ENCODE results near the gene SELENOP. TPM values are rescaled to one million over a fixed set of nuclear protein-coding genes. Genes with fewer than 3 reads are reported as not detected.

Gene SELENOP
- total RNA-seq, 2 donors from 2014 or later: 161 to 213 TPM

DNA sequence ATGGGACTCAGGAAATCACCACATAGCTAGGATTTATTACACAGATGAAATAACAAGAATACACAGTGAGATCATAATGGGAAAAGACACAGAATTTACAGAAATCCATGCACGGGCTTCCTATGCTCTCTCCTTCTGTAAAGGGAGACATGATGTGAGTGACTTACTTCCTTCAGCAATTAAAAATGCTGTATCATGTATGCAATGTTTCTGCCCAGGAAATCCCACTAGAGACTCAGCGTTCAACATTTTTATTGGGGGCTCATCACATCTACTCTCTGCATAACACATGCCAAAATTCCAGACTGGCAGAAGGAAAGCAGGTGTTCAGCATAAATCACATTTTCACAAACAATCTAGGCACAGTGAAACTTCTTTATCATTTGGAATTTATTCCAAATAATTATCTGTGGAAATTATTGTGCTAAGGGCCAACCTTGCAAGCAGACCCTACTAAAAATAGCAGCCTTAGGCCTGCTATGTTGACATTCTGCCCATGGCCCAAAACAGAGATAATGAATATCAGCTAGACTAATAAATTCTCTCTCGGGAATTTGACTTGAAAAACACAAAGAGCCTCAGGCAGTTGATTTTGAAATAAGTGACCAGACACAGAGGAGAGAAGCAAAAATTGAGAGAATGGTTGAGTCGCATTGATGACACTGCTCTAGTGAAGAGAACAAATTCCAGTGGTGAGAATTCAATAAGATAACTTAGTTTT is 31.4 kb upstream of the SELENOP start:
- Histone ChIP-seq H3K4me3 (no peak overlapping the region), H3K4me1 (peaks cover 0 to 34% of the 10 kb centered on the region in 2 donors), H3K9me3 (no peaks in the 10 kb centered on the region), H3K36me3 (no peaks in the 10 kb centered on the region), H3K27me3 (no peaks in the 10 kb centered on the region), H3K27ac (peak overlapping the region; percentile 34 to 74)
- DNase-seq (ENCODE audit: low spot score): no peak
- TF ChIP-seq, protein P1, sequence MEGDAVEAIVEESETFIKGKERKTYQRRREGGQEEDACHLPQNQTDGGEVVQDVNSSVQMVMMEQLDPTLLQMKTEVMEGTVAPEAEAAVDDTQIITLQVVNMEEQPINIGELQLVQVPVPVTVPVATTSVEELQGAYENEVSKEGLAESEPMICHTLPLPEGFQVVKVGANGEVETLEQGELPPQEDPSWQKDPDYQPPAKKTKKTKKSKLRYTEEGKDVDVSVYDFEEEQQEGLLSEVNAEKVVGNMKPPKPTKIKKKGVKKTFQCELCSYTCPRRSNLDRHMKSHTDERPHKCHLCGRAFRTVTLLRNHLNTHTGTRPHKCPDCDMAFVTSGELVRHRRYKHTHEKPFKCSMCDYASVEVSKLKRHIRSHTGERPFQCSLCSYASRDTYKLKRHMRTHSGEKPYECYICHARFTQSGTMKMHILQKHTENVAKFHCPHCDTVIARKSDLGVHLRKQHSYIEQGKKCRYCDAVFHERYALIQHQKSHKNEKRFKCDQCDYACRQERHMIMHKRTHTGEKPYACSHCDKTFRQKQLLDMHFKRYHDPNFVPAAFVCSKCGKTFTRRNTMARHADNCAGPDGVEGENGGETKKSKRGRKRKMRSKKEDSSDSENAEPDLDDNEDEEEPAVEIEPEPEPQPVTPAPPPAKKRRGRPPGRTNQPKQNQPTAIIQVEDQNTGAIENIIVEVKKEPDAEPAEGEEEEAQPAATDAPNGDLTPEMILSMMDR (IDR thresholded peaks at IDR 0.05): no peak

DNA sequence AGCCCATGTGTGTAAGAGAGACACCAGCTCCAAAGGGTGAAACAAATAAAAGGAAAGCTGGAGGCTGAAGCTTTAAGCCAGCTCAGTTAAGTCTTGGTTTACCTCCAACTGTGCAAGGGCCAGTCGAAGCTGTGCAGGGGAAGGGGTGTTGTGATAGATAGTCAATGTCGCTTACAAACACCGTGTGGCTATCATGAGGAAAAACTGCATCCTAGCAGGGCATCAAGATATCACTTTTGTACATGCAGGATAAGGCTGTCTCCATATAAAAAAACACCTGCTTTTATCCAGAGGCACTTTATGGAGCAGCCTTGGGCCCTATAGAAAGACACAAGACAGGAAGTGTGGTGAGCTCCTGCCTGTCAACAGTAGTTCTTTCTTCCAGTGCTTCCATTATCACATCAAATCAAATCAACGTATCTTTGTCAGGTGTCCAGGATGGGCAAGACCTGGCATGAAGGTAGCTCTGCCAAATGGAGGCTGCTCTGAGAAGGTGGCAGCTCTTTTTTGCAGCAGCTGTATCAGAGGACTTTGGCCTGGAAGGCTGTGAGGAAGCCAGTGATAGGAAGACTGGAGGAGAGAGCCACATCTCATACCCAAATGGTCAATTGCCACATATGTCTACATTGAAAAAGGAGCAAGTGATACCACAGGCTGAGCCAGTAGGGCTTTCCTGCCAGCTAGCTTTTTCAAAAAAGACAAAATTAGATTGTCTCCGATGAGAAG is 29.3 kb upstream of the SELENOP start:
- H3K27ac ChIP-seq: peak overlapping the region; percentile 2 to 72
- no peaks in the 10 kb centered on the region for H3K36me3 ChIP-seq
- no peak for DNase-seq (ENCODE audit: low spot score)
- peaks cover 0 to 34% of the 10 kb centered on the region in 2 donors for H3K4me1 ChIP-seq
- no peaks in the 10 kb centered on the region for H3K9me3 ChIP-seq
- H3K27me3 ChIP-seq: no peaks in the 10 kb centered on the region
- TF ChIP-seq, protein P1 (IDR thresholded peaks at IDR 0.05): no peak
- H3K4me3 ChIP-seq: no peak overlapping the region

DNA sequence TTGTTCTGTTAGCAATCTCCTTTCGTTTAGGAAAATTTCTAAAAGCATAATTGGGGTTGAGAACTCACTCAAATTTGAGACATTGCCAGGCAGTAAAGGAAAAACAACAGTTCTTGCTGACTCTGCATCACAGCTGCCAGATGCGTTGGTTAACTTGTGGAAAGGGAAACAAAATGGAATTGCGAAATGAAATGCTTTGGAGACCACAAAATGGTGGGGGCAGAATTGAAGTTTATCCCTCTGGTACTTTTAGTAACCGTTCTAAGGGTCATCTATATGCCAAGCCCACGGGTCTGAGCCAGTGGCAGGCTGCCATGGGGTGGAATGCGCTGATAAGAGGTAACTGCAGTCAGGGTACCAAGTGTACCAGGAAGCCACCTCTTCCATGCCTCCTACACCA is 28.6 kb upstream of the SELENOP start:
- TF ChIP-seq, protein P1 (IDR thresholded peaks at IDR 0.05): no peak
- peaks cover 0 to 34% of the 10 kb centered on the region in 2 donors for H3K4me1 ChIP-seq
- DNase-seq (ENCODE audit: low spot score): no peak
- H3K27ac ChIP-seq: peak overlapping the region; percentile 2 to 72
- H3K27me3 ChIP-seq: no peaks in the 10 kb centered on the region
- H3K9me3 ChIP-seq: no peaks in the 10 kb centered on the region
- H3K4me3 ChIP-seq: no peak overlapping the region
- no peaks in the 10 kb centered on the region for H3K36me3 ChIP-seq

DNA sequence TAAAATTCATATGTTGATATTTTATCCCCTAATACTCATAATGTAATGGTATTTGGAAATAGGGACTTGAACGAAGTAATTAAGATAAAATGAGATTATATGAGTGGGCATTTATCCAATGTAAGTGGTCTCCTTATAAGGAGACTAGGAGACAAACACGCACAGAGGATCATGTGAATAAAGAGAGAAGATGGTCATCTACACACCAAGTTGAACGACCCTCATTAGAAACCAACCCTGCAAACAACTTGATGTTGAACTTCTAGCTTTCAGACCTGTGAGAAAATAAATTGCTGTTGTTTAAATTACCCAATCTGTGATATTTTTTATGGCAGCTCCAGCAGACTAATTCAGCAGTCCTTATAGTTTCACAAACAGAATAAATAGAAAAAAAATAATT is 27.5 kb upstream of the SELENOP start:
- no peak for DNase-seq (ENCODE audit: low spot score)
- Histone ChIP-seq H3K27me3 (no peaks in the 10 kb centered on the region), H3K4me3 (no peak overlapping the region), H3K4me1 (peaks cover 0 to 34% of the 10 kb centered on the region in 2 donors), H3K36me3 (no peaks in the 10 kb centered on the region), H3K9me3 (no peaks in the 10 kb centered on the region), H3K27ac (no peak overlapping the region)
- TF ChIP-seq, protein P1 (IDR thresholded peaks at IDR 0.05): no peak

DNA sequence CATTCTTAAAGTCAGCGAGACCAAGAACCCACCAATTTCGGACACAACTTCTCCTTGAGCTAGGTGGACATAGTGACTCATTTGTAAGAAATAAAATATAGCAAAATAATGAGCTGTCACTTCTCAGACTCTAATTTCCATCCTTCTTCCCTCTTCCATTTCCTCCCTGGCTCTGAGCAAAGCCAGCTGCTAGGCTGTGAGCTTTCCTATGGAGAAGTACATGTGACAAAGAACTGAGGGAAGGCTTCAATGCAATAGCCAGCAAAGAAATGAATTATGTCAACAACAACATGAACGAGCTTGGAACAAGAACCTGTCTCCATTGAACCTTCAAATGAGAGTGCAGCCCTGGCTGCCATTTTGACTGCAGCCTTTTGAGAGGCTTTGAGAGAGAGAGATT is 25.9 kb upstream of the SELENOP start:
- TF ChIP-seq, protein P1 (IDR thresholded peaks at IDR 0.05): no peak
- no peak for DNase-seq (ENCODE audit: low spot score)
- H3K9me3 ChIP-seq: no peaks in the 10 kb centered on the region
- H3K4me1 ChIP-seq: peaks cover 0 to 21% of the 10 kb centered on the region in 2 donors
- no peaks in the 10 kb centered on the region for H3K36me3 ChIP-seq
- no peak overlapping the region for H3K27ac ChIP-seq
- H3K27me3 ChIP-seq: no peaks in the 10 kb centered on the region
- H3K4me3 ChIP-seq: no peak overlapping the region

All from right atrium auricular region (tissue), 2 donors.